GM13976 (cell line): Measurements from ENCODE around the gene XPC.
A peak's percentile ranks its signal among the peaks of the same experiment; 100 is the strongest.

Experiments
- DNase-seq: peaks from one replicate; pipeline ENCODE4 v3.0.0; 2012; ENCODE audit warnings: low spot score
- in situ Hi-C: fragments of 300-500 bp; cut with MboI; formaldehyde crosslinking; loops from one replicate; pipeline ENCODE4 v1.12.0; 2022; ENCODE audit warnings: low sequenced_read_pairs, mixed read lengths, inconsistent platforms; ENCODE audit not compliant: unreplicated experiment
- TF ChIP-seq, protein P1 (sequence below): IDR thresholded peaks from 2 replicates; pipeline ENCODE4 v1.5.1; 2012; ENCODE audit warnings: borderline replicate concordance, mild to moderate bottlenecking; ENCODE audit not compliant: insufficient read depth; ENCODE audit errors: extremely low read depth, missing control alignments, control extremely low read depth

The XPC gene

DNA sequence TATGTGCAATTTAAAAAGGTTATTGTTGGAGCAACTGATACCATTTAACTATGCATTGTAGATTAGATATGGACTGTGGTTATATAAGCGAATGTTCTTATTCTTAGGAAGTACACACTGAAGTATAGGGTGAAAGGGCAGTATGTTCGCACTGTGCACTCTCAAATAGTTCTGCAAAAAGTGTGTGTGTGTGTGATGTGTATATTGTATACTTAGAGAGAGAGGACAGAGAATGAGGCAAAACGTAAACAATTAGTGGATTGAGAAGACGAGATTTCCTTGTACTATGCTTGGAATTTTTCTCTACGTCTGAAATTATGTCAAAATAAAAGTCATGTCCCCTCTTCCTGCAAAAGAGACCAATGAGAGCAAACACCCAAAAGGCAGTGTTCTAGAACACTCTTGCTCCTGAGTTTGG is 30.6 kb upstream of the XPC start:
- no peak for DNase-seq
- TF ChIP-seq, protein P1, sequence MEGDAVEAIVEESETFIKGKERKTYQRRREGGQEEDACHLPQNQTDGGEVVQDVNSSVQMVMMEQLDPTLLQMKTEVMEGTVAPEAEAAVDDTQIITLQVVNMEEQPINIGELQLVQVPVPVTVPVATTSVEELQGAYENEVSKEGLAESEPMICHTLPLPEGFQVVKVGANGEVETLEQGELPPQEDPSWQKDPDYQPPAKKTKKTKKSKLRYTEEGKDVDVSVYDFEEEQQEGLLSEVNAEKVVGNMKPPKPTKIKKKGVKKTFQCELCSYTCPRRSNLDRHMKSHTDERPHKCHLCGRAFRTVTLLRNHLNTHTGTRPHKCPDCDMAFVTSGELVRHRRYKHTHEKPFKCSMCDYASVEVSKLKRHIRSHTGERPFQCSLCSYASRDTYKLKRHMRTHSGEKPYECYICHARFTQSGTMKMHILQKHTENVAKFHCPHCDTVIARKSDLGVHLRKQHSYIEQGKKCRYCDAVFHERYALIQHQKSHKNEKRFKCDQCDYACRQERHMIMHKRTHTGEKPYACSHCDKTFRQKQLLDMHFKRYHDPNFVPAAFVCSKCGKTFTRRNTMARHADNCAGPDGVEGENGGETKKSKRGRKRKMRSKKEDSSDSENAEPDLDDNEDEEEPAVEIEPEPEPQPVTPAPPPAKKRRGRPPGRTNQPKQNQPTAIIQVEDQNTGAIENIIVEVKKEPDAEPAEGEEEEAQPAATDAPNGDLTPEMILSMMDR: no peak
- in situ Hi-C loops: no loop called here

DNA sequence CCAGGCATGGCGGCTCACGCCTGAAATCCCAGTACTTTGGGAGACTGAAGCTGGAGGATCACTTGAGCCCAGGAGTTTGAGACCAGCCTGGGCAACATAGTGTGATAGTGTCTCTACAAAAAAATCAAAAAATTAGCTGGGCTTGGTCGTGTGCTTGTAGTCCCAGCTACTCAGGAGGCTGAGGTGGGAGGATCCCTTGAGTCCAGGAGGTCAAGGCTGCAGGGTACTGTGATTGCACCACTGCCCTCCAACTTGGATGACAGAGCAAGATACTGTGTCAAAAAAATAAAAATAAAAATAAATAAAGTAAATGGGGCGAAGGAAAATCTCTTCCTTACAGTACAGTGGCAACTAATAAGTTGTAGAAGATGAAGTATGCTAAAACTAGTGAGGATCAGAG is 29.8 kb upstream of the XPC start:
- in situ Hi-C loops: no loop called here
- TF ChIP-seq, protein P1: no peak
- DNase-seq: no peak

DNA sequence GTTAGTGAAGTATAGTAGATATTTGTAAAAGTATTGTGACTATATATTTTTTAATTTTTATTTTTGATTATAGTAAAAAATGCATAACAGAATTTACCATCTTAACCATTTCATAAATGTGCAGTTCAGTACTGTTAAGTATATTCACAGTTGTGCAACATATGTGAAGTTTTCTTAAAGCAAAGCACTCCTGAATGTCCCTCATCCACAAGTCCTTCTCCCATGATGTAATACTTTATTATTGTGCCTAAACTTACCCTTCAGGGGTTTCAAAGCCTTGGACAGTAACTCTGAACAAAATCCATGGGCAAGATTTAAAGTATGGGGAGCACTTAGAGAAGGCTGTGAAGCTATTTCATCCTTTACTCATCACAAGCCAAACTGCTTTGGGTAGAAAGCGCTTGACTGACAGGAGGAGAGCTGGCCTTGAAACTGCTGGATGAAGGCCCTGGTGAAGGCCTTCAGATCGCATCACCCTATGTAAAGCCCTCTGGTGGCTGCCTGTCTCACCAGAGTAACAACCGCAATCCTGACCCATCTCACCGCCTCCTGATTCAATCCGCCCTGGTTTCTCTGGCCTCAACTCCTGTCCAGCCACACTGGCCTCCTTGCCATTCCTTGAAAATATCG is 28.3 kb upstream of the XPC start:
- TF ChIP-seq, protein P1: no peak
- in situ Hi-C loops: no loop called here
- DNase-seq: peak; percentile 3

DNA sequence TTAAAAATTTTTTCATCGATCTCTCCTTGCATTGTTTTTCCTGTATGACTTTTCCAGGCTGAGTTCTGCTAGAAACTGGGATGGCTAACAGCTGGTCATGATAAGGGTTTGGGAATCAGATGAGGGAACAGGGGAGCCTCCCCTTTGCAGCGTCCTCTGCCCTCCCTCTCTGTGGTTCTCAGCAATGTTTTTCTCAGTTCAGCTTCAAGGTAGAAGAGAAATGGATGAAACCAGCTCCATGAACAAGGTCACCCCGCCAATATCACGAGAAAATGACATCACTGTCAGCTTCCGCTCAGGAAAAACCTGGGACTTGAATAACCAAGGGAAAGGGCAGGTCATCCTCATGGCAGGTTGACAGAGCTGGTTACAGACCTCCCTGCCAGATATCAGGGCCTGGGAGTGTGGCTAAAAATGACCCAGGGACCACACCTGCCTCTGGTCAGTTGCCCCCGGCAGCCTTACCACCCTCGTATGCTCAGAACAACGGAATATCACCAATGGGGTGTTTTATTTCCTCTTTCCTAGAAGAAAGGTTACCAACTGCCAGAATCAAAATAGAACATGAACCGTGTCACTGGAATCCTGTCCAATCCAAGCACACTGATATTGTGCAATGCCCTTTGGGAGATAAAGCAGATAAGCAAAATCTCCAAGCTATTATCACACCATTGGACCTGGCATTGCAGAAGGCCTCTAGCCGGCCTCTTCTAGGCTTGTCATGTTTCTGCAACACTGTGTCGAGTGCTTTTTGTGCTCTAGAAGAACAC is 26.3 kb upstream of the XPC start:
- TF ChIP-seq, protein P1: no peak
- in situ Hi-C loops: no loop called here
- no peak for DNase-seq

DNA sequence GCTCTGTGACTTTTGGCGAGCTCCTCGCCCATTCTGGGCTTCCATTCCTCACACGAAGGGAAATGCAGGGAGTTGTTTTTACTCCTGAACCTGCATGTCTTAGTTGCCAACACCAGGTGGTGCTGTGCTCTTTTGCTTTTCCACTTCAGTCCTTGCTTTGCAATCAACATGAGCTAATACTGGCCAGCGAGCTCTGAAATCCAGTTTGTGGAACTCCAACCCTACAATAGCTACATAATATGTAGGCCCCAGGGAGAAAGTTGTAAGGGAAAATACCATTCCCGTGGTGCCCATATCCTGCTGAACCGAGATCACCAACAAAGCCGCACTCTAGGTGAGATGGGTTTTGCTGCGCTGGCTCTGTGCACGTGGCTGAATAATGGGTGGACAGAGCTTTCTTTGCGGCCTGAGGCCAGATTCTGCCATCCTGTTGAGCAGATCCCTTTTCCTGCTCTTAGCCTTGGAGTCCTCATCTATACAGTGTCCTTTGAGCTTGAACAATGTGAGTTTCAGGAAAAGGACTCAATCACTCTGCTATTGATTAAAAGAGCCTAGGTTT is 25.2 kb upstream of the XPC start:
- TF ChIP-seq, protein P1: peak; percentile 78
- peak; percentile 77 for DNase-seq
- in situ Hi-C loops: no loop called here

DNA sequence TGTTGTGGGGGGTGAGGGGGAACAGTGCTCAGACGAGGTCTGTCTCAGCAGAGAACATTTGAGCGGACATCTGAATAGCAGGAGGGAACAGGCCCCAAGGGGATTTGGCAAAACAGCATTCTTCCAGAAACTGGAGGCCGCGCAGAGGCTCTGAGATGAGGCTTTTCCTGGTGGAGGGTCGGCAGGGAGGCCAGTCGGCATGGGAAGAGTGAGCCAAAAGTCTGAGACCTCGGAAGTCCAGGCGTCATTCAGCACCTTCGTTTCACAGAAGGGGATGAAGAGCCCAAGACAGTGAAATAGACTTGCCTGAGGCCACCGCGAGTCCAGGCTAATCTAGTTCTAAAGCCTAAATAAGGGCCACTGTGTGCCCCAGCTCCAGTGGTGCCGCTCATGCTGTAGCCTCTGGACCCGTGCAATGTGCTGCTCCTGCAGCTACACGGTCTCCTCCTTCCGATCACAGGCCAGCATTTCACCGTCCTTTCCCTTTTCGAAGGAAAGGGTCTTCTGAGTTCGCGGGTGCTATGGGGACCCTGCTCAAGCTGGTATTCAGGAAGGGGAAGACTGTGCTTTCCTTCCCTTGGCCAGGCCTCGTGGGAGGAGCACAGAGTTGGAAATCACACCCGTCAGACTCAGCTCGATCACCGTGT is 24.6 kb upstream of the XPC start:
- no peak for DNase-seq
- in situ Hi-C loops: no loop called here
- TF ChIP-seq, protein P1: no peak
